H1 (cell line): ENCODE data around the gene ATP6V0D1. TPM values are rescaled to one million over a fixed set of nuclear protein-coding genes. Genes with fewer than 3 reads are reported as not detected.

Source experiments
- CTCF ChIA-PET: fragments of 300-600 bp; sonication (Branson Sonifier 250); formaldehyde crosslinking; loops from one replicate; lab custom pipeline; 2021; ENCODE audit not compliant: partially characterized antibody; lab: Charles Lee
- POLR2A ChIA-PET: fragments of 300-600 bp; sonication (Branson Sonifier 250); formaldehyde crosslinking; loops from one replicate; lab custom pipeline; 2021; ENCODE audit warnings: inconsistent platforms; ENCODE audit not compliant: partially characterized antibody; lab: Charles Lee
- DNase-seq, 2 experiments: peaks; one replicate each; pipeline versions ENCODE4 v3.0.0 to v3.0.0-alpha.2; 2010 to 2022; ENCODE audit warnings: low spot score in 2 of 2, low read depth in 1 of 2, mixed read lengths in 1 of 2
- FAIRE-seq: peaks from 2 replicates; lab custom pipeline; 2011; peaks lifted over from hg19 to GRCh38; lab: Jason Lieb, UNC
- H2AFZ ChIP-seq: 2 replicates; pipeline ENCODE4 v1.8.1; 2012; ENCODE audit warnings: low read length, inconsistent platforms
- H2AK5ac ChIP-seq: 2 replicates; pipeline ENCODE4 v1.6.1; 2013; ENCODE audit warnings: low read depth, low read length
- H2BK120ac ChIP-seq: replicated peaks from 2 replicates; pipeline ENCODE3; 2013; ENCODE audit warnings: low read depth, low read length, inconsistent platforms
- H2BK12ac ChIP-seq: 2 replicates; pipeline ENCODE4 v1.6.1; 2013; ENCODE audit warnings: low read depth, low read length
- H2BK15ac ChIP-seq: 2 replicates; pipeline ENCODE4 v1.6.1; 2013; ENCODE audit warnings: low read length
- H2BK20ac ChIP-seq: 2 replicates; pipeline ENCODE4 v1.6.1; 2013; ENCODE audit warnings: low read length
- H2BK5ac ChIP-seq: 2 replicates; pipeline ENCODE4 v1.6.1; 2013; ENCODE audit warnings: low read depth, low read length
- H3K14ac ChIP-seq: 2 replicates; pipeline ENCODE4 v1.6.1; 2013; ENCODE audit warnings: inconsistent platforms; ENCODE audit not compliant: insufficient read length
- H3K18ac ChIP-seq: 2 replicates; pipeline ENCODE4 v1.6.1; 2013; ENCODE audit warnings: low read length; ENCODE audit errors: extremely low read depth
- H3K23ac ChIP-seq: 2 replicates; pipeline ENCODE4 v1.6.1; 2013; ENCODE audit warnings: inconsistent platforms; ENCODE audit not compliant: insufficient read length
- H3K23me2 ChIP-seq: 2 replicates; pipeline ENCODE4 v1.6.1; 2013; ENCODE audit warnings: low read depth, low read length
- H3K27ac ChIP-seq: 2 replicates; pipeline ENCODE4 v1.6.1; 2011; ENCODE audit warnings: low read depth, low read length, inconsistent platforms
- H3K27me3 ChIP-seq, 4 experiments: replicated peaks in 1 of 4; 1 replicate in 1 of 4; 2 replicates in 3 of 4; pipeline versions ENCODE4 v1.6.1 to v1.8.1; 2011 to 2013; ENCODE audit warnings: low read length in 3 of 4, mild to moderate bottlenecking in 3 of 4, inconsistent platforms in 2 of 4, mixed read lengths in 2 of 4, moderate library complexity in 1 of 4; ENCODE audit not compliant: control insufficient read depth in 3 of 4, insufficient read depth in 3 of 4; ENCODE audit errors: extremely low read depth in 1 of 4
- H3K36me3 ChIP-seq, 4 experiments: 2 replicates each; pipeline versions ENCODE4 v1.6.1 to v1.8.1; 2011 to 2013; ENCODE audit warnings: mild to moderate bottlenecking in 4 of 4, low read length in 3 of 4, moderate library complexity in 2 of 4, control low read depth in 1 of 4, inconsistent platforms in 1 of 4; ENCODE audit not compliant: insufficient read depth in 4 of 4, control insufficient read depth in 2 of 4
- H3K4ac ChIP-seq: replicated peaks from 2 replicates; pipeline ENCODE3; 2013; ENCODE audit warnings: low read length, low read depth, mixed read lengths, inconsistent platforms; ENCODE audit not compliant: insufficient read length
- H3K4me1 ChIP-seq, 4 experiments: replicated peaks in 1 of 4; 1 replicate in 1 of 4; 2 replicates in 3 of 4; pipeline versions ENCODE4 v1.6.1 to v1.8.1; 2011 to 2013; ENCODE audit warnings: low read length in 3 of 4, inconsistent platforms in 2 of 4, mixed read lengths in 1 of 4; ENCODE audit not compliant: insufficient read depth in 4 of 4, control insufficient read depth in 3 of 4
- H3K4me2 ChIP-seq, 2 experiments: 2 replicates each; pipeline versions ENCODE4 v1.6.1 to v1.8.1; 2011 to 2013; ENCODE audit warnings: low read depth in 2 of 2, low read length in 2 of 2, control low read depth in 1 of 2, inconsistent platforms in 1 of 2, mild to moderate bottlenecking in 1 of 2; ENCODE audit not compliant: insufficient read depth in 1 of 2
- H3K4me3 ChIP-seq, 4 experiments: fragments of 200-600, 300-600 bp in 1 of 4; sonication (generic), shearing (Covaris generic), sonication (Bioruptor Twin) in 1 of 4; 2 replicates each; pipeline versions ENCODE4 v1.5.1 to v1.8.1; 2011 to 2016; ENCODE audit warnings: low read length in 4 of 4, low read depth in 3 of 4, control low read depth in 2 of 4, inconsistent platforms in 2 of 4, mild to moderate bottlenecking in 2 of 4, mixed read lengths in 1 of 4, moderate library complexity in 1 of 4; ENCODE audit not compliant: insufficient read depth in 2 of 4; ENCODE audit errors: extremely low read depth in 1 of 4
- H3K56ac ChIP-seq: replicated peaks from 2 replicates; pipeline ENCODE3; 2013; ENCODE audit warnings: low read depth, mild to moderate bottlenecking, mixed read lengths, low read length, inconsistent platforms; ENCODE audit not compliant: insufficient read length
- H3K79me1 ChIP-seq: 2 replicates; pipeline ENCODE4 v1.6.1; 2013; ENCODE audit warnings: low read depth, low read length, control low read depth
- H3K79me2 ChIP-seq, 2 experiments: 2 replicates each; pipeline versions ENCODE4 v1.6.1 to v1.8.1; 2012 to 2013; ENCODE audit warnings: low read length in 2 of 2, mild to moderate bottlenecking in 2 of 2, inconsistent platforms in 1 of 2; ENCODE audit not compliant: insufficient read depth in 2 of 2, control insufficient read depth in 1 of 2
- H3K9ac ChIP-seq, 4 experiments: replicated peaks in 1 of 4; 1 replicate in 1 of 4; 2 replicates in 3 of 4; pipeline versions ENCODE4 v1.6.1 to v1.8.1; 2011 to 2013; ENCODE audit warnings: low read depth in 3 of 4, low read length in 3 of 4, control low read depth in 2 of 4, mild to moderate bottlenecking in 2 of 4, moderate library complexity in 2 of 4, inconsistent platforms in 1 of 4; ENCODE audit errors: extremely low read depth in 1 of 4
- H3K9me3 ChIP-seq, 2 experiments: 2 replicates each; pipeline versions ENCODE4 v1.6.1 to v1.8.1; 2012 to 2013; ENCODE audit warnings: mild to moderate bottlenecking in 2 of 2, moderate library complexity in 2 of 2, control low read depth in 1 of 2, inconsistent platforms in 1 of 2, low read depth in 1 of 2, low read length in 1 of 2, mixed read lengths in 1 of 2; ENCODE audit not compliant: insufficient read depth in 2 of 2
- H4K20me1 ChIP-seq, 2 experiments: replicated peaks in 1 of 2; 2 replicates each; pipeline versions ENCODE3 to v1.8.1; 2011 to 2013; ENCODE audit warnings: inconsistent platforms in 2 of 2, low read length in 2 of 2, mild to moderate bottlenecking in 1 of 2; ENCODE audit not compliant: insufficient read depth in 2 of 2, control insufficient read depth in 1 of 2
- H4K5ac ChIP-seq: 2 replicates; pipeline ENCODE4 v1.6.1; 2013; ENCODE audit warnings: low read length, low read depth, mixed read lengths, inconsistent platforms; ENCODE audit not compliant: insufficient read length
- H4K8ac ChIP-seq: 2 replicates; pipeline ENCODE4 v1.8.0; 2013; ENCODE audit warnings: mild to moderate bottlenecking, moderate library complexity, low read length, inconsistent platforms; ENCODE audit not compliant: insufficient read depth; ENCODE audit errors: extremely low read depth
- H4K91ac ChIP-seq: replicated peaks from 2 replicates; pipeline ENCODE3; 2013; ENCODE audit warnings: low read length, mixed read lengths, inconsistent platforms; ENCODE audit not compliant: insufficient read length
- ATF3 ChIP-seq: IDR thresholded peaks from 2 replicates; pipeline ENCODE4 v1.6.1; 2011; ENCODE audit warnings: low read depth, mild to moderate bottlenecking, low read length; ENCODE audit not compliant: insufficient read depth
- CHD1 ChIP-seq: IDR thresholded peaks from 2 replicates; pipeline ENCODE4 v1.6.1; 2012; ENCODE audit warnings: low read depth, low read length, improper control_type of control experiment
- EZH2 ChIP-seq: fragments of 200-600 bp; sonication (generic); IDR thresholded peaks from 2 replicates; pipeline ENCODE4 v1.7.1; 2012; ENCODE audit warnings: low read depth, mild to moderate bottlenecking, moderate library complexity, low read length, inconsistent platforms; ENCODE audit not compliant: severe bottlenecking
- GTF2F1 ChIP-seq: IDR thresholded peaks from 2 replicates; pipeline ENCODE4 v1.6.1; 2012; ENCODE audit warnings: low read depth, low read length, improper control_type of control experiment, borderline replicate concordance
- HDAC6 ChIP-seq: IDR thresholded peaks from one replicate; pipeline ENCODE4 v1.7.1; 2012; ENCODE audit warnings: low read depth, mild to moderate bottlenecking, inconsistent platforms, low read length, moderate library complexity
- KDM4A ChIP-seq: IDR thresholded peaks from one replicate; pipeline ENCODE4 v1.7.1; 2012; ENCODE audit warnings: low read depth, mild to moderate bottlenecking, moderate library complexity, low read length, inconsistent platforms; ENCODE audit not compliant: severe bottlenecking
- POLR2A ChIP-seq, 2 experiments: IDR thresholded peaks; 1 replicate in 1 of 2; 2 replicates in 1 of 2; pipeline ENCODE4 v1.6.1; 2011; ENCODE audit warnings: low read depth in 2 of 2, low read length in 2 of 2, mild to moderate bottlenecking in 2 of 2; ENCODE audit errors: control extremely low read depth in 1 of 2
- POLR2AphosphoS5 ChIP-seq: IDR thresholded peaks from 2 replicates; pipeline ENCODE4 v1.6.1; 2011; ENCODE audit warnings: low read depth, low read length
- SAP30 ChIP-seq: fragments of 300-600 bp; sonication (generic); IDR thresholded peaks from 2 replicates; pipeline ENCODE4 v1.7.1; 2012; ENCODE audit warnings: low read length, moderate library complexity, mild to moderate bottlenecking, inconsistent platforms; ENCODE audit not compliant: insufficient read depth, insufficient replicate concordance
- SP2 ChIP-seq: IDR thresholded peaks from 2 replicates; pipeline ENCODE4 v1.6.1; 2012; ENCODE audit warnings: mild to moderate bottlenecking, low read length, inconsistent platforms
- USF2 ChIP-seq: IDR thresholded peaks from 2 replicates; pipeline ENCODE4 v1.6.1; 2011; ENCODE audit warnings: low read length, improper control_type of control experiment
- ZNF274 ChIP-seq: IDR thresholded peaks from 2 replicates; pipeline ENCODE4 v1.7.0; 2012; ENCODE audit warnings: low read length, borderline replicate concordance; ENCODE audit errors: extremely low read depth
- WGBS, 2 experiments: shearing (Covaris generic) in 1 of 2; methylation state at CpG; one replicate each; pipeline versions ENCODE4 v1.1.6 to v1.1.7; 2013 to 2015; ENCODE audit warnings: low lambda C conversion rate in 2 of 2, mixed read lengths in 2 of 2, inconsistent platforms in 1 of 2, low coverage in 1 of 2, missing lambda C conversion rate in 1 of 2; ENCODE audit not compliant: insufficient replicate concordance in 2 of 2, insufficient coverage in 1 of 2, insufficient read length in 1 of 2; ENCODE audit errors: extremely low coverage in 1 of 2, missing lambda C conversion rate in 1 of 2; 5-methylcytosine and 5-hydroxymethylcytosine counted together
- polyA plus RNA-seq, 7 experiments: library from polyadenylated mRNA; depleted of rRNA in 3 of 7; stranded (reverse) in 5 of 7; unstranded in 2 of 7; fragments of >200 nt in 5 of 7; fragments of 200-250 nt in 2 of 7; gene quantifications; 1 replicate in 5 of 7; 2 replicates in 1 of 7; 4 replicates in 1 of 7; pipeline versions ENCODE4 v1.2.1 to v1.2.3, GENCODE V29; 2011 to 2013; ENCODE audit warnings: missing spikeins in 2 of 7, mixed read lengths in 2 of 7
- total RNA-seq: library from RNA; stranded (reverse); fragmentation: NEBNext Ultra II Directional; extraction: Animal tissue kit (Norgen Biotek cat#: 25700); gene quantifications from 2 replicates; pipeline ENCODE4 v1.2.1, GENCODE V29; 2021

The ATP6V0D1 gene
- total and polyA plus RNA-seq, 2 of the 8 experiments (the other 6 are each of a cell fraction or from before 2014, with no cell fraction given): 47.3 to 134 TPM

DNA sequence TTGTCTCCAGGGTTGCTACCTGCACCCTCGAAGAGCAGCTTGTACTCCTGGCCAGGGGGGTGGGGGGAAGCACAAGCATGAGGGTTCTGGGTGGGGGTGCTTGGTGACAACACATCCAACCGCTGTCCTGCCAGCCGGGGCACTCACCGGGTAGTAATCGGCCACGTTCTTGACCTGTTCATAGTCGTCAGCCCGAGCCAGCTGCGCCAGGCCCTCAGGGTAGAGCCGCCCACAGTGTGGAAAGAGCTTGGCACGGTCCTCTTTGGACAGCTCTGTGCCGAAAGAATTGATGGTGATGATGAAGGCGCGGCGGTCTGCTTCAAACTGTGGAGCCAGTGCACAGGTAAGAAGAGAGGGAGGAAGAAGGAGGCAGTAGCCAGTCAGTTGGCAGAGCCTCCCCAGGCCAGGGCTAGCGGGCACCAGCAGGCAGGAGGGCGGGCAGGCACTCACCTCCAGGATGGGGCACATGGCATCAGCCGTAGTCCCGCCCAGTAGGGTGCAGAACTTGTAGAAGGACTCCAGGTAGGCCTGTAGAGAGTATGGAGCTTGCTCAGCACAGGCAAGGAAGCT is 42.0 kb downstream of the ATP6V0D1 start:
- Histone ChIP-seq H3K4me1 (peaks cover 0 to under 1% (median 0%) of the 10 kb centered on the region in 4 experiments; a peak in 1 of 7 replicates), H3K27ac (no peak overlapping the region), H3K4me3 (no peak overlapping the region), H4K5ac (no peak overlapping the region), H4K91ac (no peak overlapping the region), H3K23me2 (no peaks in the 10 kb centered on the region), H4K20me1 (peaks cover 0 to 10% of the 10 kb centered on the region in 2 experiments), H2AK5ac (no peak overlapping the region), H2BK12ac (no peak overlapping the region), H3K36me3 (peaks cover 7 to 16% (median 9%) of the 10 kb centered on the region in 4 experiments; a peak in 7 of 8 replicates), H2BK120ac (no peak overlapping the region), H3K4ac (no peak overlapping the region), H3K79me1 (no peaks in the 10 kb centered on the region), H2BK20ac (no peak overlapping the region), H2AFZ (no peak overlapping the region), H3K4me2 (no peak overlapping the region), H3K79me2 (no peaks in the 10 kb centered on the region), H4K8ac (no peak overlapping the region; the same call in 1 of the 2 replicates), H2BK5ac (no peak overlapping the region), H3K27me3 (no peaks in the 10 kb centered on the region), H3K14ac (no peak overlapping the region), H3K9me3 (no peaks in the 10 kb centered on the region), H3K23ac (no peak overlapping the region), H3K9ac (no peak overlapping the region), H2BK15ac (no peak overlapping the region), H3K56ac (no peak overlapping the region), H3K18ac (no peak overlapping the region)
- WGBS, 2 experiments: 91% methylated on average over 14 of the region's 19 CpGs; no CpG with 5 or more reads in 1 of the 2 experiments
- ChIA-PET CTCF (interaction anchor here (1.0 to 28.4 kb wide), 9 partner anchors 8 to 154 kb away, joined by 3 to 683 read pairs (median 4); partner anchors contain the start of genes ATP6V0D1 and HSD11B2), POLR2A (interaction anchor here (0.7 to 1.2 kb wide), 2 partner anchors 15 to 33 kb away, joined by 3 read pairs; no protein-coding TSS in a partner anchor)
- FAIRE-seq: no peak
- no peak for DNase-seq
- TF ChIP-seq KDM4A (no peak), POLR2A (IDR thresholded peaks at IDR 0.05; ENCODE audit: control extremely low read depth in 1 of 2, low read depth in 2 of 2, low read length in 2 of 2) (no peak), POLR2AphosphoS5 (no peak), HDAC6 (no peak), USF2 (no peak), ATF3 (no peak), GTF2F1 (no peak), SAP30 (no peak), SP2 (no peak), ZNF274 (no peak), CHD1 (no peak), EZH2 (no peak)
